GM21786 (cell line): ENCODE data around the gene MYH3.

Experiments used
- ATAC-seq: cut with Tn5 transposase; IDR thresholded peaks from one replicate; pipeline ENCODE4 v1.9.1; 2021; ENCODE audit not compliant: unreplicated experiment

Gene MYH3

GRCh38 chr17:10649602-10650001 is 7.5 kb downstream of the MYH3 start:
- no peak for ATAC-seq

DNA sequence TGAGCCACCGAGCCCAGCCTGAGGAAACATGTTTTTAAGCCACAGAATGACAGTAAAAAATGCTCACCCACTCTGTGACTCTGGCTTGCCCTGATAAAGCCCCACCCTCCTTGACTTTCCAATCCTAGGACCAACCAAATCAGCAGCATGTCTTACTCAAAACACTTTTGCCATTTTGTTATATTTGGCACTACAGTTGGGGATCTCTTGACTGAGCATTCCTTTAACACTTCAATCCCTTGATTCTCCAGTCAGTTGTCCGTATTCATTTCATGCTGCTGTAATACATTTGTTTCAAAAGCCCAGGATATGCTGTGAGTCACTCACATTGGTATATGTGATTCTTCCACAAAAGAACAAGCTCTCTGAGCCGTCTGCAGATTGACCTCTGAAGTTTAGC is 8.2 kb downstream of the MYH3 start:
- ATAC-seq: no peak

- ATAC-seq: no peak
Measured at GRCh38 chr17:10648381-10648780, 8.7 kb downstream of the MYH3 start.

DNA sequence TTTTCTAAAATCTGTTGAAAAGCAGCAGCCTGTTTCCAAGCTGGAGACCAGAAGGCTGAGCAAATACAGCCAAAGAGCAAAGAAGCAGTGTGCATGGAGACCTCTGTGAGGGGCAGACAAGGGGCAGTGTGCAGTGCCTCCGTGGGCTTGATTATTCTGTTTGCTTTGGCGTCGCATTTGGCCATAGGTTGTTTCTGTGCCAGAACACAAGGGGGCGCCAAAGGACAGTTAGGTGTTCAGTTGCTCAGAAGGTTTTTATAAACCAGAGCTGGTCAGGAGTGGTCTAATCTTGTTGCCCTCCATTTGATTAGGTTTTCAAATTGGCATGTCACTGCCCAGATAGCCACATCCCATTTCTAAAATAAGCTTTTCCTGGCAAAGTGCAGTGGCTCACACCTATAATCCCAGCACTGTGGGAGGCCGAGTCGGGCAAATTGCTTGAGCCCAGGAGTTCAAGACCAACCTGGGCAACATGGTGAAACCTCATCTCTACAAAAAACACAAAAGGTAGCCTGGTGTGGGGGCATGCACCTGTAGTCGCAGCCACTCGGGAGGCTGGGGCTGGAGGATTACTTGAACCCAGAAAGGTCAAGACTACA is 10.6 kb downstream of the MYH3 start:
- ATAC-seq: peak; percentile 60

DNA sequence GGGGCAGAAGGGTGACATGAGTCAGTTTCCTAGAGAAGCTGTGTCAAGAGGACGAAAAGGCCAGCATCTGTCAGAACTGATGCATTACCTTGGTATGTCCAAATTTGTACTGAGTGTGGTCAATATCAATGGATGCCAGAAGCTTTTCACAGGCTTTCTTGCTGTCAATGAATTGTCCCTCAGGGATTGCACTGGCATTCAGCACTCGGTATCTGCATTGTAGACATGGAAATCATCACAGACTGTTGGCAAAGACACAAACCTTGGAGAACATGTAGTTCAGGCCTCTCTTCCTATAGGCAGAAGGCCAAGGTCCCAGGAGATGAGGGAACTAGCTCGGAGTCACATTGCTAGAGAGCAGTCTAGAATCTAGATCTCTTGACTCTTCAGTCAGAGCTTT is 16.6 kb downstream of the MYH3 start:
- no peak for ATAC-seq

DNA sequence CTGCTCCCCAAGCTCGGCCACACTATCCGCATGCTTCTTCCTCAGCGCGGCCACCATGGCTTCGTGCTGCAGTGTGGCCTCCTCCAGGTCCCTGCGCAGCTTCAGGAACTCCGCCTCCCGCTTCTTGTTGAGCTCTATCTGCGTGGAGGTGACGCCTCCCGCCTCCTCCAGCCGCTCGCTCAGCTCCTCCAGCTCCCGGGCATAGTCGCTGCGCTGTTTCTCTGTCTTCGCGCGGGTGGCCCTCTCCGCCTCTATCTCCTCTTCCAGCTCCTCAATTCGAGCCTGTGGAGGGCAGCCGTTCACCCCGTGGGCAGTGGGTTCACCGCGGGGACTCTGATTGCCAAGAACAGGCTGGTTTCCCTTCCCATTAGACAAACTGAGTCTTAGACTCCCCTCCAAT is 19.0 kb downstream of the MYH3 start:
- no peak for ATAC-seq

DNA sequence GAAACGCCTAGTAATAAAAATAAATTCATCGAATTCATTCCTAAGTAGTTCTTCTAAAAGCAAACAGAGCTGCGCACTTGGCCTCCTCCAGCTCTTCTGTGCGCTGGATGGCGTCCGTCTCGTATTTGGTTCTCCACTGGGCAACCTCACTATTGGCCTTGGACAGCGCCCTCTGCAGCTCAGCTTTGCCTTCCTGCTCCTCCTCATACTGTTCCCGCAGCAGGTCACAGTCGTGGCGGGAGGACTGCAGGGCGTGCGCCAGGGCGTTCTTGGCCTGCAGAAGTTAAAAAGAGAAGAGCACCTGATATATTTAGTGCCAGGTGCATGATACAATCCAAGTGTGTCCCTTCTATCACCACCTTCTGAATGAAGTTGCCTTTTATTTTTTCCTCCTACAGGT is 21.8 kb downstream of the MYH3 start:
- no peak for ATAC-seq

DNA sequence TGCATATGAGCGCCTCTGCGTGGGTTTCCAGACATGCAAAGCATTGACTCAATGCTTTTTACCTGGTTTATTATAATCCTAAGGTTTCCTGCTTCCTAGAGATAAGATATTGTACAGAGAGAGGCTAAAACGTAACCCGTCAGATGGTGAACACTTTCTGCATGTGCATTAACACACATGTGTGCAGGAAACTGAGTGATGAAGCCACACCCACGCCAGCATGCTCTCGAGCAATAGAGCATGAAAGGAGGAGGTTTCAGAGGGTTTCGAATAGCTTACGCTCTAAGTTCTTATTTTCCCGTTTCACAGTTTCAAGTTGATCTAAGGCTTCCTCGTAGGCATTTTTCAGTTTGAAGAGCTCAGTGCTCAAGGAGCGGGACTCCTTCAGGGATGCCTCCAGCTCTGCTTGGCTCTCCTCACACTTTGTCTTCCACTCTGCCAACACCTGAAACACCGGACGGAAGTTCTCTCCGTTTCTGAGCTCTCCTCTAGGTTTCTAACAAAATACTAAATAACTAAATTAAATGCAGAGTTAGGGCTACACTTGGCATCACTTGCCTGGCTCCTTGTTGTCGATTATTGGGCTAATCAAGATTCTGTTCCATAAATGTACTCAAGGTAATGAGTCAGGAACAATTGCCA is 23.2 kb downstream of the MYH3 start:
- peak; percentile 96 for ATAC-seq

GRCh38 chr17:10631701-10632100 is 25.4 kb downstream of the MYH3 start:
- ATAC-seq: no peak

GRCh38 chr17:10631048-10631700 is 25.9 kb downstream of the MYH3 start:
- no peak for ATAC-seq

DNA sequence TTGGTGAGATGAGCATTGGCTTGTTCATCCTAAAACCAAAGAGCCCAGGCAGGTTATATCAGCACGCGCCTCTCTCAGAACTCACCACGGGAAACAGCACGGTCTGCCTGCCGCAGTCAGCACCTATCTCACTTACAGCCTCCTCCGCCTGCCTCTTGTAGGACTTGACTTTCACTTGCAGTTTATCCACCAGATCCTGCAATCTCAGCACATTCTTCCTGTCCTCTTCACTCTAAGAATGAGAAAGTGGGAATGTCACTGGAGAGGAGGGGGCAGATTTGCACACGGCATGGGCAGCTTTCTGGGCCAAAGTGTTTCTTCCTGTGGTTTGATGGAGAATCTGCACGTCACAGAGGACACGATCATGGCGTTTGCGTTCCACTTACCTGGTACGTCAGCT is 27.4 kb downstream of the MYH3 start:
- ATAC-seq: no peak

DNA sequence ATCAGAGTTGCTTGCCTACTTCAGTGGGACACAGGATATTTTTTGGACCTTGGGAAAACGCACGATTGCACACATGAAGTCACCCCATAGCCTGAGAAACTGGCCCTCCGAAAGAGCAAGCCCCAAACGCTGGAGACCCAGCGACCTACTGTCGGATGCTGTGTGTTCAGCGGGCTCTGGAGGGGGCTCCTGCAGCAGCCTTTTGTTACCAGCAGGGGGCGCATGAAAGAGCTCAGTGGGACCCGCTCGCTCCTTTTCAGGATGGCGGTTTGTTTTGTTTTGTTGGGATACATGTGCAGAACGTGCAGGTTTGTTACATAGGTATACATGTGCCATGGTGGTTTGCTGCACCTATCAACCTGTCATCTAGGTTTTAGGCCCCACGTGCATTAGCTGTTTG is 28.4 kb downstream of the MYH3 start:
- no peak for ATAC-seq

DNA sequence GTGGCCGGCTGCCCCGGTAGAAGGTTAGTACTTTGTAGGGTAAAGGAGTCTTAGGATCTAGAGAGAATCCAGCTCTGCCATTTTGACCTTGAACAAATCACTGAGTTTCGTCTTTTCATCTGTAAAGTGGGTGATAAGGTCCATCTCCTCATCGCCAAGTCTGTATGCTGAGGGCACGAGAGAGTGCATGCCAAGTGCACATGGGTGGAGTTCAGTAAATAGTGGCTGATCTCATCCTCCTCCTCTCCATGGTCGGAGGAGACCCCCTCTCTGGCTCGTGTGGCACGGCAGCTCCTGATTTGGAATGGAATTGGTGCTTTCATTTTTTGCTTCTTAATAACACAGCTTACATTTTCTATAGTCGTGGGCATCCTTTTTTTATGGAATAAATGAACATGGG is 30.7 kb downstream of the MYH3 start:
- no peak for ATAC-seq

GRCh38 chr17:10624969-10625368 is 32.1 kb downstream of the MYH3 start:
- no peak for ATAC-seq

- ATAC-seq: no peak
Measured at GRCh38 chr17:10623737-10624338, 33.3 kb downstream of the MYH3 start.

GRCh38 chr17:10622617-10623485 is 34.3 kb downstream of the MYH3 start:
- peak; percentile 50 for ATAC-seq

- no peak for ATAC-seq
Measured at GRCh38 chr17:10621397-10621796, 35.7 kb downstream of the MYH3 start.

GRCh38 chr17:10620823-10621222 is 36.3 kb downstream of the MYH3 start:
- ATAC-seq: no peak

DNA sequence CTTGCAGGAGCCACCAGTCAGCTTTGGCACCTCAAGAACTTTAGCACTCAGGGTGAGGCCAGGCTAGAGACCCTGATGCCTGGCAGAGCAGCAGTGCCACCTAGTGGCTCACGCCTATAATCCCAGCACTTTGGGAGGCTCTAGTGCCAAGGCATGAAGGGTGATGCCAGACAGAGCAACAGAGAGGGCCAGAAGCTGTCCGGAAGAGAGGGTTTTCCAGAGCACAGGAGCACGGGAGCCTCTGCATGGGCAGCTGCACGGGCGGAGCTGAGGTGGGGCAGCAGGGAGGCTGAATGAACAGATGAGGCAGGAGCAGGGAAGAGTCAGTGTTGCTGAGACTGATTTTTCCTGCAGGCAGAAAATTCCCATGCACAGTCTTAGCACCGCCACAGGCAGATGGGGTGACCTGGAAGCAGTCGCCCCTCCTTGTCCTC is 38.9 kb downstream of the MYH3 start:
- ATAC-seq: peak; percentile 80

- no peak for ATAC-seq
Measured at GRCh38 chr17:10617120-10617505, 40.0 kb downstream of the MYH3 start.

- no peak for ATAC-seq
Measured at GRCh38 chr17:10616502-10617119, 40.5 kb downstream of the MYH3 start.
